Stimulated activated CD4-positive, alpha-beta T cell treated with anti-CD3 and anti-CD28 coated beads, Interleukin-12 subunit alpha, Interleukin-12 subunit beta, amount 100 ng/mL, for 4 hours (primary cell): ENCODE data around the gene MAML2.

Experiments
- DNase-seq: peaks from one replicate; pipeline ENCODE4 v3.0.0-alpha.2; 2020

MAML2 gene

GRCh38 chr11:96342961-96343711 lies at the start of gene MAML2:
TSS of gene MAML2 (minus strand) at chr11:96343195. CDS start at chr11:96341895, 1,300 bp downstream.
- peak; percentile 83 for DNase-seq

GRCh38 chr11:96391698-96392307 lies 48.8 kb upstream of the MAML2 start:
- no peak for DNase-seq

- DNase-seq, result no peak
These were observed 47.4 kb upstream of the MAML2 start for GRCh38 chr11:96390488-96390792.

GRCh38 chr11:96389720-96390487 lies 46.9 kb upstream of the MAML2 start, which contains the start of the genes CCDC82 and JRKL:
TSS of gene CCDC82 (minus strand) at chr11:96389912. CDS start at chr11:96384747, 5,165 bp downstream.
TSS of gene JRKL (plus strand) at chr11:96390013. CDS start at chr11:96390650, 637 bp downstream.
- DNase-seq, result peak; percentile 99

- no peak for DNase-seq
These were observed 46.1 kb upstream of the MAML2 start for GRCh38 chr11:96388891-96389719.

GRCh38 chr11:96385187-96385586 lies 42.2 kb upstream of the MAML2 start:
- no peak for DNase-seq

GRCh38 chr11:96384156-96384555 lies 41.2 kb upstream of the MAML2 start:
- no peak for DNase-seq

- no peak for DNase-seq
These were observed 33.8 kb upstream of the MAML2 start for GRCh38 chr11:96376796-96377195.

GRCh38 chr11:96373826-96374225 lies 30.8 kb upstream of the MAML2 start:
- no peak for DNase-seq

GRCh38 chr11:96367342-96367741 lies 24.3 kb upstream of the MAML2 start:
- DNase-seq, result no peak

GRCh38 chr11:96366024-96366423 lies 23.0 kb upstream of the MAML2 start:
- DNase-seq, result no peak

- DNase-seq, result no peak
These were observed 22.5 kb upstream of the MAML2 start for GRCh38 chr11:96365493-96365892.

- no peak for DNase-seq
These were observed 18.8 kb upstream of the MAML2 start for GRCh38 chr11:96361778-96362177.

GRCh38 chr11:96358321-96358720 lies 15.3 kb upstream of the MAML2 start:
- no peak for DNase-seq

- no peak for DNase-seq
These were observed 14.8 kb upstream of the MAML2 start for GRCh38 chr11:96357794-96358193.

- no peak for DNase-seq
These were observed 13.9 kb upstream of the MAML2 start for GRCh38 chr11:96356848-96357247.

GRCh38 chr11:96342014-96342960 lies 708 bp downstream of the MAML2 start:
- no peak for DNase-seq

GRCh38 chr11:96341211-96342013 lies 1.6 kb downstream of the MAML2 start:
- peak; percentile 49 for DNase-seq

GRCh38 chr11:96340555-96340885 lies 2.5 kb downstream of the MAML2 start:
- DNase-seq, result no peak

GRCh38 chr11:96339706-96340554 lies 3.1 kb downstream of the MAML2 start:
- DNase-seq, result no peak
